NCI-H1092 (cell line): ENCODE data around the gene VMP1.
"Not testable (repeated sequence)": the region's sequence is repeated elsewhere in the genome, so short reads cannot be mapped to it uniquely, and the experiment has no call there.

Experiments
- DNase-seq: peaks from one replicate; lab custom pipeline; 2025; lab: John Stamatoyannopoulos, UW

VMP1 gene

GRCh38 chr17:59863616-59864015, 156.2 kb downstream of the VMP1 start:
- no peak for DNase-seq

GRCh38 chr17:59869941-59870218, 162.4 kb downstream of the VMP1 start:
- DNase-seq = no peak

- no peak for DNase-seq
Observed at GRCh38 chr17:59870482-59870881, 163.0 kb downstream of the VMP1 start.

GRCh38 chr17:59872351-59872750, 164.9 kb downstream of the VMP1 start:
- DNase-seq = no peak

- DNase-seq = not testable (repeated sequence)
Observed at GRCh38 chr17:59873414-59873813, 166.0 kb downstream of the VMP1 start.

- DNase-seq = no peak
Observed at GRCh38 chr17:59874376-59874775, 166.9 kb downstream of the VMP1 start.

GRCh38 chr17:59876107-59876506, 168.7 kb downstream of the VMP1 start:
- DNase-seq = no peak

GRCh38 chr17:59877965-59878364, 170.5 kb downstream of the VMP1 start:
- no peak for DNase-seq

GRCh38 chr17:59878624-59879023, 171.2 kb downstream of the VMP1 start:
- no peak for DNase-seq

GRCh38 chr17:59884861-59885260, 177.4 kb downstream of the VMP1 start:
- no peak for DNase-seq

- no peak for DNase-seq
Observed at GRCh38 chr17:59888145-59888750, 180.8 kb downstream of the VMP1 start.

GRCh38 chr17:59890720-59891119, 183.3 kb downstream of the VMP1 start:
- DNase-seq = no peak
